ENCODE measurements around the gene GTF3C5. TPM values are rescaled to one million over a fixed set of nuclear protein-coding genes. Genes with fewer than 3 reads are reported as not detected.

GTF3C5 gene
- polyA plus RNA-seq, 1 donor from 2014 or later = 103 TPM

DNA sequence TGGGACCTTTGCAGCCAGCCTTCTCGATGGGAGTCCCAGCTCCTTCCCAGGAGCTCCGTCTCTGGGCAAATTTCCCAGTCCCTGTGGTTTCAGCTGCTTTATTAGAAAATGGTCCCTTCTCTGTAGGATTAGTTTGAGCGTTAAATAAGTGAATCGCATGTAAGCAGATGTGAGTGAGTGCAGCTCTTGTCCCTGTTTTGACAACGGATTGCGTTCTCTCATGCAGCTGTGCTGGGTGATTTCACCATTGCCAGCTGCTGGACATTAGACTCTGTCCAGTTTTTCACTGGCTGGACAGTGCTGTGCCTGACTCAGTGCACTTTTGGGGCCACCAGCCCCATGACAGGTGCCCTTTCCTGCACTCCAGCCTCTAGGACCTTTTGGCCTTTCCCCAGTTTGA, 19.3 kb downstream of the GTF3C5 start:
- H3K9ac ChIP-seq (ENCODE audit: low read length) = no peak overlapping the region
- H2AFZ ChIP-seq (ENCODE audit: low read depth, low read length) = no peak overlapping the region
- no peaks in the 10 kb centered on the region for H3K9me2 ChIP-seq (ENCODE audit: insufficient read depth, low read length)
- H3K9me3 ChIP-seq (ENCODE audit: low read length) = no peaks in the 10 kb centered on the region
- TF ChIP-seq POLR2AphosphoS5 (IDR thresholded peaks at IDR 0.05) = no peak
- no peak for TF ChIP-seq RAD21 (conservative IDR thresholded peaks at IDR 0.05)
- TF ChIP-seq, protein P1, sequence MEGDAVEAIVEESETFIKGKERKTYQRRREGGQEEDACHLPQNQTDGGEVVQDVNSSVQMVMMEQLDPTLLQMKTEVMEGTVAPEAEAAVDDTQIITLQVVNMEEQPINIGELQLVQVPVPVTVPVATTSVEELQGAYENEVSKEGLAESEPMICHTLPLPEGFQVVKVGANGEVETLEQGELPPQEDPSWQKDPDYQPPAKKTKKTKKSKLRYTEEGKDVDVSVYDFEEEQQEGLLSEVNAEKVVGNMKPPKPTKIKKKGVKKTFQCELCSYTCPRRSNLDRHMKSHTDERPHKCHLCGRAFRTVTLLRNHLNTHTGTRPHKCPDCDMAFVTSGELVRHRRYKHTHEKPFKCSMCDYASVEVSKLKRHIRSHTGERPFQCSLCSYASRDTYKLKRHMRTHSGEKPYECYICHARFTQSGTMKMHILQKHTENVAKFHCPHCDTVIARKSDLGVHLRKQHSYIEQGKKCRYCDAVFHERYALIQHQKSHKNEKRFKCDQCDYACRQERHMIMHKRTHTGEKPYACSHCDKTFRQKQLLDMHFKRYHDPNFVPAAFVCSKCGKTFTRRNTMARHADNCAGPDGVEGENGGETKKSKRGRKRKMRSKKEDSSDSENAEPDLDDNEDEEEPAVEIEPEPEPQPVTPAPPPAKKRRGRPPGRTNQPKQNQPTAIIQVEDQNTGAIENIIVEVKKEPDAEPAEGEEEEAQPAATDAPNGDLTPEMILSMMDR (IDR thresholded peaks at IDR 0.05; ENCODE audit: poor library complexity, severe bottlenecking) = no peak
- TF ChIP-seq EP300 (conservative IDR thresholded peaks at IDR 0.05; ENCODE audit: poor library complexity, severe bottlenecking) = no peak
- TF ChIP-seq, protein P2, sequence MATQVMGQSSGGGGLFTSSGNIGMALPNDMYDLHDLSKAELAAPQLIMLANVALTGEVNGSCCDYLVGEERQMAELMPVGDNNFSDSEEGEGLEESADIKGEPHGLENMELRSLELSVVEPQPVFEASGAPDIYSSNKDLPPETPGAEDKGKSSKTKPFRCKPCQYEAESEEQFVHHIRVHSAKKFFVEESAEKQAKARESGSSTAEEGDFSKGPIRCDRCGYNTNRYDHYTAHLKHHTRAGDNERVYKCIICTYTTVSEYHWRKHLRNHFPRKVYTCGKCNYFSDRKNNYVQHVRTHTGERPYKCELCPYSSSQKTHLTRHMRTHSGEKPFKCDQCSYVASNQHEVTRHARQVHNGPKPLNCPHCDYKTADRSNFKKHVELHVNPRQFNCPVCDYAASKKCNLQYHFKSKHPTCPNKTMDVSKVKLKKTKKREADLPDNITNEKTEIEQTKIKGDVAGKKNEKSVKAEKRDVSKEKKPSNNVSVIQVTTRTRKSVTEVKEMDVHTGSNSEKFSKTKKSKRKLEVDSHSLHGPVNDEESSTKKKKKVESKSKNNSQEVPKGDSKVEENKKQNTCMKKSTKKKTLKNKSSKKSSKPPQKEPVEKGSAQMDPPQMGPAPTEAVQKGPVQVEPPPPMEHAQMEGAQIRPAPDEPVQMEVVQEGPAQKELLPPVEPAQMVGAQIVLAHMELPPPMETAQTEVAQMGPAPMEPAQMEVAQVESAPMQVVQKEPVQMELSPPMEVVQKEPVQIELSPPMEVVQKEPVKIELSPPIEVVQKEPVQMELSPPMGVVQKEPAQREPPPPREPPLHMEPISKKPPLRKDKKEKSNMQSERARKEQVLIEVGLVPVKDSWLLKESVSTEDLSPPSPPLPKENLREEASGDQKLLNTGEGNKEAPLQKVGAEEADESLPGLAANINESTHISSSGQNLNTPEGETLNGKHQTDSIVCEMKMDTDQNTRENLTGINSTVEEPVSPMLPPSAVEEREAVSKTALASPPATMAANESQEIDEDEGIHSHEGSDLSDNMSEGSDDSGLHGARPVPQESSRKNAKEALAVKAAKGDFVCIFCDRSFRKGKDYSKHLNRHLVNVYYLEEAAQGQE (IDR thresholded peaks at IDR 0.05; ENCODE audit: borderline replicate concordance) = no peak
- TF ChIP-seq EZH2 (IDR thresholded peaks at IDR 0.05; ENCODE audit: borderline replicate concordance, insufficient read depth, low read length, poor library complexity, severe bottlenecking) = no peak
- TF ChIP-seq TAF1 (IDR thresholded peaks at IDR 0.05; ENCODE audit: low read depth) = no peak
- no peak for TF ChIP-seq MXI1 (conservative IDR thresholded peaks at IDR 0.05; ENCODE audit: poor library complexity, severe bottlenecking)
- TF ChIP-seq SMC3 (conservative IDR thresholded peaks at IDR 0.05; ENCODE audit: poor library complexity) = no peak
- H3K4me2 ChIP-seq (ENCODE audit: low read length) = no peak overlapping the region
- no peak overlapping the region for H3K4me3 ChIP-seq (ENCODE audit: low read length)
- H3F3A ChIP-seq (ENCODE audit: insufficient read depth, low read length, poor library complexity, severe bottlenecking) = no peaks in the 10 kb centered on the region
- no peak overlapping the region for H3K27ac ChIP-seq (ENCODE audit: low read length)
- no peaks in the 10 kb centered on the region for H3K79me2 ChIP-seq (replicated peaks; ENCODE audit: insufficient read depth, low read length)
- no peaks in the 10 kb centered on the region for H3K36me3 ChIP-seq (ENCODE audit: insufficient read depth, low read length)
- H3K27me3 ChIP-seq (ENCODE audit: insufficient read depth, low read depth, low read length) = no peaks in the 10 kb centered on the region
- H4K20me1 ChIP-seq (ENCODE audit: insufficient read depth) = no peaks in the 10 kb centered on the region

DNA sequence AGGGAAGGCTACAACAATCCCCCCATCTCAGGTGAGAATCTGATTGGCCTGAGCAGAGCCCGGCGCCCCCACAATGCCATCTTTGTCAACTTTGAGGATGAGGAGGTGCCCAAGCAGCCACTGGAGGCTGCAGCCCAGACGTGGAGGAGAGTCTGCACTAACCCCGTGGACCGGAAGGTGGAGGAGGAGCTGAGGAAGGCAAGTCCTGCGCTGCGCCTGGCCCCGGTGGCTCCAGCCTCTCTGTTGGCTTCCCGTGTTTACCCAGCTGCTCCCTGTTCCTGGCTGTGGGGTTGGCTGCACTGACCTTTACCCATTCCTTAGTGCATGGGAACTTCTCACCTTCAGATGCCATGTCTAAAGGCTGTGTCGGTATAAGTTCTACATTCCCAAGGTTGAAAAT, 20.0 kb downstream of the GTF3C5 start:
- TF ChIP-seq, protein P2 (IDR thresholded peaks at IDR 0.05; ENCODE audit: borderline replicate concordance) = no peak
- TF ChIP-seq SMC3 (conservative IDR thresholded peaks at IDR 0.05; ENCODE audit: poor library complexity) (no peak), TAF1 (IDR thresholded peaks at IDR 0.05; ENCODE audit: low read depth) (no peak), EP300 (conservative IDR thresholded peaks at IDR 0.05; ENCODE audit: poor library complexity, severe bottlenecking) (no peak), RAD21 (conservative IDR thresholded peaks at IDR 0.05) (no peak), MXI1 (conservative IDR thresholded peaks at IDR 0.05; ENCODE audit: poor library complexity, severe bottlenecking) (no peak), POLR2AphosphoS5 (IDR thresholded peaks at IDR 0.05) (no peak), EZH2 (IDR thresholded peaks at IDR 0.05; ENCODE audit: borderline replicate concordance, insufficient read depth, low read length, poor library complexity, severe bottlenecking) (no peak)
- TF ChIP-seq, protein P1 (IDR thresholded peaks at IDR 0.05; ENCODE audit: poor library complexity, severe bottlenecking) = no peak
- Histone ChIP-seq H3K79me2 (replicated peaks; ENCODE audit: insufficient read depth, low read length) (no peaks in the 10 kb centered on the region), H4K20me1 (ENCODE audit: insufficient read depth) (no peaks in the 10 kb centered on the region), H3K36me3 (ENCODE audit: insufficient read depth, low read length) (no peaks in the 10 kb centered on the region), H3F3A (ENCODE audit: insufficient read depth, low read length, poor library complexity, severe bottlenecking) (no peaks in the 10 kb centered on the region), H2AFZ (ENCODE audit: low read depth, low read length) (no peak overlapping the region), H3K27me3 (ENCODE audit: insufficient read depth, low read depth, low read length) (no peaks in the 10 kb centered on the region), H3K9ac (ENCODE audit: low read length) (no peak overlapping the region), H3K9me3 (ENCODE audit: low read length) (no peaks in the 10 kb centered on the region), H3K4me3 (ENCODE audit: low read length) (no peak overlapping the region), H3K4me2 (ENCODE audit: low read length) (no peak overlapping the region), H3K9me2 (ENCODE audit: insufficient read depth, low read length) (no peaks in the 10 kb centered on the region), H3K27ac (ENCODE audit: low read length) (no peak overlapping the region)

Data from neural cell (in vitro differentiated cells).